ENCODE results near the gene SCIN. TPM values are rescaled to one million over a fixed set of nuclear protein-coding genes. Genes with fewer than 3 reads are reported as not detected.
A peak's percentile ranks its signal among the peaks of the same experiment; 100 is the strongest.

The SCIN gene
- total RNA-seq, 1 experiment from 2014 or later: 28.3 TPM

GRCh38 chr7:12573885-12574284 lies 3.4 kb downstream of the SCIN start:
- Mint-ChIP-seq H3K36me3 (ENCODE audit: insufficient read depth, unreplicated experiment) (peaks cover 26% of the 10 kb centered on the region), H3K4me3 (ENCODE audit: low read depth, unreplicated experiment) (no peak overlapping the region), H3K27ac (ENCODE audit: unreplicated experiment) (peak overlapping the region; percentile 82), H3K4me1 (ENCODE audit: low read depth, unreplicated experiment) (peaks cover 31% of the 10 kb centered on the region), H3K9me3 (ENCODE audit: low read depth, unreplicated experiment) (no peaks in the 10 kb centered on the region), H3K27me3 (ENCODE audit: unreplicated experiment) (no peaks in the 10 kb centered on the region)
- no peak for DNase-seq
- no TSS peak for BruUV-seq (replicated peaks)
- CTCF ChIA-PET: interaction anchor here (0.9 to 1.4 kb wide), 2 partner anchors 8 to 11 kb away, joined by 3 to 6 read pairs; no protein-coding TSS in a partner anchor
- TF ChIP-seq, protein P1, sequence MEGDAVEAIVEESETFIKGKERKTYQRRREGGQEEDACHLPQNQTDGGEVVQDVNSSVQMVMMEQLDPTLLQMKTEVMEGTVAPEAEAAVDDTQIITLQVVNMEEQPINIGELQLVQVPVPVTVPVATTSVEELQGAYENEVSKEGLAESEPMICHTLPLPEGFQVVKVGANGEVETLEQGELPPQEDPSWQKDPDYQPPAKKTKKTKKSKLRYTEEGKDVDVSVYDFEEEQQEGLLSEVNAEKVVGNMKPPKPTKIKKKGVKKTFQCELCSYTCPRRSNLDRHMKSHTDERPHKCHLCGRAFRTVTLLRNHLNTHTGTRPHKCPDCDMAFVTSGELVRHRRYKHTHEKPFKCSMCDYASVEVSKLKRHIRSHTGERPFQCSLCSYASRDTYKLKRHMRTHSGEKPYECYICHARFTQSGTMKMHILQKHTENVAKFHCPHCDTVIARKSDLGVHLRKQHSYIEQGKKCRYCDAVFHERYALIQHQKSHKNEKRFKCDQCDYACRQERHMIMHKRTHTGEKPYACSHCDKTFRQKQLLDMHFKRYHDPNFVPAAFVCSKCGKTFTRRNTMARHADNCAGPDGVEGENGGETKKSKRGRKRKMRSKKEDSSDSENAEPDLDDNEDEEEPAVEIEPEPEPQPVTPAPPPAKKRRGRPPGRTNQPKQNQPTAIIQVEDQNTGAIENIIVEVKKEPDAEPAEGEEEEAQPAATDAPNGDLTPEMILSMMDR (IDR thresholded peaks at IDR 0.05; ENCODE audit: unreplicated experiment): no peak
- intact Hi-C loops (cut with micrococcal nuclease; ENCODE audit: unreplicated experiment): no loop called here

GRCh38 chr7:12578930-12579640 lies 8.6 kb downstream of the SCIN start:
- no TSS peak for BruUV-seq (replicated peaks)
- no peaks in the 10 kb centered on the region for H3K27me3 Mint-ChIP-seq (ENCODE audit: unreplicated experiment)
- TF ChIP-seq, protein P1 (IDR thresholded peaks at IDR 0.05; ENCODE audit: unreplicated experiment): no peak
- no peak for DNase-seq
- CTCF ChIA-PET: interaction anchor here (0.6 kb wide), 1 partner anchor 35 kb away, joined by 3 read pairs; no protein-coding TSS in a partner anchor
- H3K36me3 Mint-ChIP-seq (ENCODE audit: insufficient read depth, unreplicated experiment): peaks cover 4% of the 10 kb centered on the region
- intact Hi-C loops (cut with micrococcal nuclease; ENCODE audit: unreplicated experiment): no loop called here
- H3K27ac Mint-ChIP-seq (ENCODE audit: unreplicated experiment): peak overlapping the region; percentile 67
- no peak overlapping the region for H3K4me3 Mint-ChIP-seq (ENCODE audit: low read depth, unreplicated experiment)
- H3K9me3 Mint-ChIP-seq (ENCODE audit: low read depth, unreplicated experiment): no peaks in the 10 kb centered on the region
- H3K4me1 Mint-ChIP-seq (ENCODE audit: low read depth, unreplicated experiment): peaks cover 23% of the 10 kb centered on the region

- CTCF ChIA-PET: interaction anchor here (2.1 to 2.4 kb wide), 2 partner anchors 9 to 24 kb away, joined by 6 to 7 read pairs; no protein-coding TSS in a partner anchor
- peaks cover 36% of the 10 kb centered on the region for H3K4me1 Mint-ChIP-seq (ENCODE audit: low read depth, unreplicated experiment)
- H3K4me3 Mint-ChIP-seq (ENCODE audit: low read depth, unreplicated experiment): no peak overlapping the region
These were observed 11.4 kb downstream of the SCIN start for GRCh38 chr7:12581897-12582296.

GRCh38 chr7:12582362-12582761 lies 11.8 kb downstream of the SCIN start:
- TF ChIP-seq, protein P1 (IDR thresholded peaks at IDR 0.05; ENCODE audit: unreplicated experiment): no peak
- no peak for DNase-seq
- no peaks in the 10 kb centered on the region for H3K9me3 Mint-ChIP-seq (ENCODE audit: low read depth, unreplicated experiment)
- intact Hi-C loops (cut with micrococcal nuclease; ENCODE audit: unreplicated experiment): loop anchor here (5.0 kb wide), 1 partner anchor 40 kb away; no protein-coding TSS in a partner anchor
- CTCF ChIA-PET: interaction anchor here (2.1 to 2.4 kb wide), 2 partner anchors 9 to 25 kb away, joined by 6 to 7 read pairs; no protein-coding TSS in a partner anchor
- BruUV-seq (replicated peaks): no TSS peak
- H3K4me3 Mint-ChIP-seq (ENCODE audit: low read depth, unreplicated experiment): no peak overlapping the region
- no peak overlapping the region for H3K27ac Mint-ChIP-seq (ENCODE audit: unreplicated experiment)
- H3K36me3 Mint-ChIP-seq (ENCODE audit: insufficient read depth, unreplicated experiment): peaks cover 13% of the 10 kb centered on the region
- H3K4me1 Mint-ChIP-seq (ENCODE audit: low read depth, unreplicated experiment): peaks cover 36% of the 10 kb centered on the region
- no peaks in the 10 kb centered on the region for H3K27me3 Mint-ChIP-seq (ENCODE audit: unreplicated experiment)

More at GRCh38 chr7:12581897-12582296, 11.4 kb downstream of the SCIN start:
- intact Hi-C loops (cut with micrococcal nuclease; ENCODE audit: unreplicated experiment): loop anchor here (5.0 kb wide), 1 partner anchor 40 kb away; no protein-coding TSS in a partner anchor
- Mint-ChIP-seq H3K36me3 (ENCODE audit: insufficient read depth, unreplicated experiment) (peaks cover 13% of the 10 kb centered on the region), H3K27ac (ENCODE audit: unreplicated experiment) (no peak overlapping the region), H3K27me3 (ENCODE audit: unreplicated experiment) (no peaks in the 10 kb centered on the region), H3K9me3 (ENCODE audit: low read depth, unreplicated experiment) (no peaks in the 10 kb centered on the region)
- BruUV-seq (replicated peaks): no TSS peak
- DNase-seq: no peak
- TF ChIP-seq, protein P1 (IDR thresholded peaks at IDR 0.05; ENCODE audit: unreplicated experiment): no peak

Measured in Calu3 (cell line).